Panc1 (cell line): ENCODE results near the gene HORMAD2. TPM values are rescaled to one million over a fixed set of nuclear protein-coding genes. Genes with fewer than 3 reads are reported as not detected.

ENCODE experiments used
- ATAC-seq: fragments of 200-7000 bp; cut with Tn5 transposase; 2 replicates; pipeline ENCODE4 v1.9.1; 2020; ENCODE audit warnings: mild to moderate bottlenecking, moderate library complexity
- BruUV-seq: library from RNA; stranded (reverse); fragments of 400-500 nt; replicated peaks from 2 replicates; lab custom pipeline; 2021; lab: Mats Ljungman, UMichigan
- CTCF ChIA-PET: fragments of 300-600 bp; sonication (Branson Sonifier 250); formaldehyde crosslinking; loops from one replicate; lab custom pipeline; 2022; ENCODE audit warnings: antibody characterized with exemption; lab: Charles Lee
- POLR2A ChIA-PET: fragments of 300-600 bp; sonication (Branson Sonifier 250); formaldehyde crosslinking; loops from one replicate; lab custom pipeline; 2022; ENCODE audit warnings: antibody characterized with exemption; lab: Charles Lee
- DNase-seq: peaks from one replicate; pipeline ENCODE4 v3.0.0-alpha.2; 2010; ENCODE audit warnings: low read depth, low spot score
- H3K27ac ChIP-seq: 2 replicates; pipeline ENCODE4 v1.5.1; 2011; ENCODE audit warnings: mild to moderate bottlenecking, low read length, inconsistent platforms
- H3K27me3 ChIP-seq: fragments of 200-500 bp; sonication (Bioruptor generic); 2 replicates; pipeline ENCODE4 v1.6.0; 2014; ENCODE audit warnings: low read length, inconsistent platforms; ENCODE audit not compliant: control insufficient read depth, insufficient read depth
- H3K36me3 ChIP-seq: fragments of 200-500 bp; sonication (Bioruptor generic); 2 replicates; pipeline ENCODE4 v1.5.1; 2014; ENCODE audit warnings: inconsistent platforms, mild to moderate bottlenecking, low read length, moderate library complexity; ENCODE audit not compliant: control insufficient read depth, insufficient read depth
- H3K4me1 ChIP-seq: 2 replicates; pipeline ENCODE4 v1.5.1; 2011; ENCODE audit warnings: inconsistent platforms, mild to moderate bottlenecking, low read length, moderate library complexity; ENCODE audit not compliant: control insufficient read depth, insufficient read depth
- H3K4me3 ChIP-seq, 2 experiments: 2 replicates each; pipeline ENCODE4 v1.5.1; 2011 to 2012; ENCODE audit warnings: low read depth in 2 of 2, low read length in 2 of 2, mild to moderate bottlenecking in 2 of 2, inconsistent platforms in 1 of 2, moderate library complexity in 1 of 2
- H3K9me3 ChIP-seq: fragments of 200-500 bp; sonication (Bioruptor generic); 2 replicates; pipeline ENCODE4 v1.5.1; 2014; ENCODE audit warnings: low read depth, mild to moderate bottlenecking, inconsistent platforms, low read length, moderate library complexity; ENCODE audit not compliant: control insufficient read depth, insufficient read depth
- CTCF ChIP-seq: fragments of 450-650 bp; IDR thresholded peaks from 2 replicates; pipeline ENCODE4 v1.5.1; 2017; ENCODE audit warnings: mild to moderate bottlenecking
- POLR2AphosphoS5 ChIP-seq: IDR thresholded peaks from 2 replicates; pipeline ENCODE4 v1.6.1; 2012; ENCODE audit warnings: mild to moderate bottlenecking, low read depth, low read length, moderate library complexity
- REST ChIP-seq, 2 experiments: IDR thresholded peaks; 2 replicates each; pipeline ENCODE4 v1.6.1; 2011 to 2012; ENCODE audit warnings: low read depth in 2 of 2, control low read depth in 1 of 2, low read length in 1 of 2, mild to moderate bottlenecking in 1 of 2, moderate library complexity in 1 of 2; ENCODE audit not compliant: insufficient read depth in 1 of 2
- SIN3A ChIP-seq: IDR thresholded peaks from 2 replicates; pipeline ENCODE4 v1.6.1; 2012; ENCODE audit warnings: low read depth, mild to moderate bottlenecking, low read length, moderate library complexity, borderline replicate concordance; ENCODE audit not compliant: insufficient read depth
- TCF7L2 ChIP-seq: IDR thresholded peaks from 2 replicates; pipeline ENCODE4 v1.6.1; 2011; ENCODE audit warnings: mild to moderate bottlenecking, low read depth, low read length, inconsistent platforms
- in situ Hi-C: cut with HindIII; loops from 2 replicates; pipeline ENCODE4 v1.10.0; 2016; ENCODE audit warnings: low sequenced_read_pairs, low pct_unique_long_range_greater_than_20kb
- intact Hi-C: fragments of 100-400 bp; cut with micrococcal nuclease; formaldehyde crosslinking; loops from one replicate; pipeline ENCODE4 v1.10.0; 2022; ENCODE audit not compliant: unreplicated experiment
- total RNA-seq: library from RNA; stranded (reverse); gene quantifications from one replicate; pipeline ENCODE4 v1.2.1, GENCODE V29; 2021; ENCODE audit not compliant: unreplicated experiment

The HORMAD2 gene
- total RNA-seq, 1 experiment from 2014 or later = not detected

- Histone ChIP-seq H3K4me1 (peaks cover 2% of the 10 kb centered on the region; the same call in 1 of the 2 replicates), H3K36me3 (no peaks in the 10 kb centered on the region), H3K9me3 (no peaks in the 10 kb centered on the region), H3K27me3 (no peaks in the 10 kb centered on the region), H3K27ac (peak overlapping the region; percentile 62), H3K4me3 (no peak overlapping the region)
- DNase-seq = no peak
- ChIA-PET CTCF (no interaction called here), POLR2A (no interaction called here)
- in situ Hi-C loops = no loop called here
- TF ChIP-seq REST (IDR thresholded peaks at IDR 0.05; ENCODE audit: insufficient read depth in 1 of 2, low read depth in 2 of 2, low read length in 1 of 2) (no peak), CTCF (no peak), SIN3A (no peak), TCF7L2 (no peak), POLR2AphosphoS5 (no peak)
- ATAC-seq = no peak
- BruUV-seq = no TSS peak
- intact Hi-C loops = no loop called here
Observed at GRCh38 chr22:30113494-30113893, 33.2 kb downstream of the HORMAD2 start.

- BruUV-seq = no TSS peak
- Histone ChIP-seq H3K36me3 (no peaks in the 10 kb centered on the region), H3K27me3 (no peaks in the 10 kb centered on the region), H3K27ac (peak overlapping the region; percentile 35), H3K9me3 (no peaks in the 10 kb centered on the region), H3K4me1 (no peaks in the 10 kb centered on the region; the same call in 1 of the 2 replicates), H3K4me3 (no peak overlapping the region)
- ATAC-seq (no peak), DNase-seq (no peak)
- in situ Hi-C loops = no loop called here
- no peak for TF ChIP-seq SIN3A
- TF ChIP-seq CTCF = no peak
- TF ChIP-seq TCF7L2 = no peak
- TF ChIP-seq POLR2AphosphoS5 = no peak
- TF ChIP-seq REST (IDR thresholded peaks at IDR 0.05; ENCODE audit: insufficient read depth in 1 of 2, low read depth in 2 of 2, low read length in 1 of 2) = no peak
- CTCF ChIA-PET = no interaction called here
- POLR2A ChIA-PET = no interaction called here
- intact Hi-C loops = no loop called here
Observed at GRCh38 chr22:30114361-30114760, 34.1 kb downstream of the HORMAD2 start.
